22Rv1 (cell line): ENCODE measurements around the gene TNS1.

Source experiments
- H3K27ac ChIP-seq: fragments of 450-650 bp; 2 replicates; pipeline ENCODE4 v1.5.1; 2017
- ZFX ChIP-seq: fragments of 450-650 bp; IDR thresholded peaks from 2 replicates; pipeline ENCODE4 v1.6.1; 2017; ENCODE audit warnings: antibody characterized with exemption, borderline replicate concordance
- TF ChIP-seq, protein P1 (sequence below): fragments of 450-650 bp; IDR thresholded peaks from 2 replicates; pipeline ENCODE4 v1.5.1; 2017; ENCODE audit warnings: mild to moderate bottlenecking

TNS1 gene

DNA sequence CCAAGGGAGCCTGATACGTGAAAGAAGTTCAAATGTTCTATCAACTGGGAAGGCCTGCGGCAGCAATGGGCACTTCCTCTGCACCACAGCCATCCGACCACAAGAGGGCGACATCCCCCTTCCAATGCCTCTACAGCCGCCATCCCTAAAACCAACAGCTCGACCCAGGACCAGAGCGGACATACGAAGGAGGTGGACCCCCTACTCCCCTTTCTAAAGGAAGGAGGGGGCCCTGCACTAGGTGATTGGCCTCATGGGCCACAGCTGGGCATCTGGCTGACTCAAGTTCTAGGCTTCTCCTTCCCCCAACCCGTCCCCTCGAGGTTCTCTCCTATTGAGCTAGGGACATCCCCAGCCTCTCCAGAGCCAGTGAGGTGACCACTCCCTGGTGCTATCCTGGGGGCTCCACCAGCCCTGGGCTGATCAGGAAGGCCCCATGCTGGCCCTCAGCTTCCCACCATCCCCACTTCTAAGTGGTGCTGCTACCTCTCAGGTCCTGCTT, 217.2 kb downstream of the TNS1 start:
- no peak overlapping the region for H3K27ac ChIP-seq
- TF ChIP-seq ZFX = no peak
- TF ChIP-seq, protein P1, sequence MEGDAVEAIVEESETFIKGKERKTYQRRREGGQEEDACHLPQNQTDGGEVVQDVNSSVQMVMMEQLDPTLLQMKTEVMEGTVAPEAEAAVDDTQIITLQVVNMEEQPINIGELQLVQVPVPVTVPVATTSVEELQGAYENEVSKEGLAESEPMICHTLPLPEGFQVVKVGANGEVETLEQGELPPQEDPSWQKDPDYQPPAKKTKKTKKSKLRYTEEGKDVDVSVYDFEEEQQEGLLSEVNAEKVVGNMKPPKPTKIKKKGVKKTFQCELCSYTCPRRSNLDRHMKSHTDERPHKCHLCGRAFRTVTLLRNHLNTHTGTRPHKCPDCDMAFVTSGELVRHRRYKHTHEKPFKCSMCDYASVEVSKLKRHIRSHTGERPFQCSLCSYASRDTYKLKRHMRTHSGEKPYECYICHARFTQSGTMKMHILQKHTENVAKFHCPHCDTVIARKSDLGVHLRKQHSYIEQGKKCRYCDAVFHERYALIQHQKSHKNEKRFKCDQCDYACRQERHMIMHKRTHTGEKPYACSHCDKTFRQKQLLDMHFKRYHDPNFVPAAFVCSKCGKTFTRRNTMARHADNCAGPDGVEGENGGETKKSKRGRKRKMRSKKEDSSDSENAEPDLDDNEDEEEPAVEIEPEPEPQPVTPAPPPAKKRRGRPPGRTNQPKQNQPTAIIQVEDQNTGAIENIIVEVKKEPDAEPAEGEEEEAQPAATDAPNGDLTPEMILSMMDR = peak; percentile 90

DNA sequence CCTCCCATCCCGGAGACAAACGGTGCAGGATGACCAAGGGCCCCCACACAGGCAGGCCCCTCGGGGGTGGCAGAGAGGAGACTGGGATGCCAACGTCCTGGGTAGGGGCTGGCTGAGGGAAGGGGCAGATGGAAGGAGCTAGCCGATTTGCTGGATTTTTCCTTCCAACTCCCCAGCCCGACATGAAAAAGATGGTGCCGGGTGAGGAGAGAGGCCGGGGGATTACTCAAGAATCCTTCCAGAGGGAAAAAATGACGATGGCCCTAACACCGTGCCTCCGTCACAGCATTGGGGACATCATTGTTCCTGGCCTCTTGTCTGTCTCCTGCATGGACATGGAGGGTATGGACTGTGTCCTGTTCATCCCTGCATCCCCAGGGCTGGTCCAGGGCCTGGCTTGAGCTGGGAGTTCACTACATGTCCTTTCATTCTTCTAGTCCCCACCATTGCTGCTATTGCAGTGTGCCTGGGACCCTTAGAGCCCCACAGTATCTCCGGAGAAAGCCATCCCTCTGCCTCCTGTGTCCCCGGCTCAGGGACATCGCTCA, 217.7 kb downstream of the TNS1 start:
- TF ChIP-seq ZFX = no peak
- TF ChIP-seq, protein P1 = no peak
- H3K27ac ChIP-seq = no peak overlapping the region

DNA sequence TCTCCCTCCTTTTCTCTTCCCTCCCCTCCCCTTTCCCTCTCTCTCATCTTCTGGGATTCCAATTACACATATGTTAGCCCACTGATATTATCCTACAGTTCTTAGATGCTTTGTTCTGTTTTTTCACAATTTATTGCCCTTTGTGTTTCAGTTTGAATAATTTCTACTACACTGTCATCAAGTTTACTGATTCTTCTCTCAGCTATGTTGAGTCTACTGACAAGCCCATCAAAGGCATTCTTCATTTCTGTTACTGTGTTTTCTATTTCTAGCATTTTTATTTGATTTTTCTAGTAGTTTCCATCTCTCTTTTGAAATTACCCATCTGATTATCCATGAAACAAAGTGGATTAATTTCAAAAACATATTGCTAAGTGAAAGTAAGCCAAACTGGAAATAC, 219.6 kb downstream of the TNS1 start:
- no peak overlapping the region for H3K27ac ChIP-seq
- TF ChIP-seq, protein P1 = no peak
- no peak for TF ChIP-seq ZFX

DNA sequence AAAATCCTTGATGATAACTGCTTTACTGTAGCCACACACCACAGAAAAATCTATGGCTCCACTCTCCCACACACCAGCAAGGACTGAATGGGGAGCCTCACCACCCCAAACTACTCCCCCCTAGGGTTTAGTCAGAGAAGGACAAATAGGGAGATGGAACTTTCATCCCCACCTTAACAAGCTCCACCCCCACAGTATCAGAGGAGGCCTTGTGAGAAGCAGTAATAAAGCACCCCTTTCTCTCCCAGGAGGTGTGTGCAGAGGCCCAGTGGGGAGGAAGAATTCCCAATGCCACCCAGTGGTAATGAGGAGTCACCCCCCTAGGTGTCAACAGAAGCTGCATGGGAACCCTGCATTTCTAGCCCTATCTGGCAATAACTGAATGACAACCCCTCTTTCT, 224.9 kb downstream of the TNS1 start:
- TF ChIP-seq, protein P1 = no peak
- TF ChIP-seq ZFX = no peak
- no peak overlapping the region for H3K27ac ChIP-seq

DNA sequence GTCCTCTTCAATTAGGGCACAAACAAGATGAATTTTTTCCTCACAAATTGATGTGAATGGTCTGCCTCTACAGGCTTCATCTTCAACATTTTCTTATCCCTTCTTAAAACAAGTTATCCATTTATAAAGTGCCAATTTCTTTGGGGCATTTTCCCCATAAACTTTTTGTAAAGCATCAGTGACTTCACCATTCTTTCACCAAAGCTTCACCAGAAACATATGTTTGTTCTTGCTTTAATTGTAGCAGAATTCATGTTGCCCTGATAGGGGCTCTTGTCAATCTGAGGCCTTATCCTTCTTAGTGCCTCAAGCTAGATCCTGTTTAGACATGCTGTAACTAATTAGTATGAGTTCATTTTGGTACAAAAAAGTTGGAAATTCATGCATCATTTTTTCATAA, 226.2 kb downstream of the TNS1 start:
- H3K27ac ChIP-seq = no peak overlapping the region

DNA sequence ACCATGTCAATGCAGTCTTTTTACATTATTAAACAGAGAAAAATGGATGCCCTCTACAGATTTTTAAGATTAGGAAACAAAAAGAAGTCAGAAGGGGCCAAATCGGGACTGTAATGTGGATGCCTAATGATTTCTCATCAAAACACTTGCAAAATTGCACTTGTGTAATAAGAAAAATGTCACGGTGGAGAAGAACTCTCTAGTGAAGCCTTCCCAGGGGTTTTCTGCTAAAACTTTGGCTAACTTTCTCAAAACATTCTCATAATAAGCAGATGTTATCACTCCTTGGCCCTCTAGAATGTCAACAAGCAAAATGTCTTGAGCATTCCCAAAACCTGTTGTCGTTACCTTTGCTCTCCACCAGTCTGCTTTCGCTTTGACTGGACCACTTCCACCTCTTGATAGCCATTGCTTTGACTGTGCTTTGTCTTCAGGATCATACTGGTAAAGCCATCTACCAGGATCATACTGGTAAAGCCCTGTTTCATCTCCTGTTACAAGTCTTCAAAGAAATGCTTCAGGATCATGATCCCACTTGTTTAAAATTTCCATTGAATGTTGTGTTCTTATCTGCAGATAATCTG, 226.8 kb downstream of the TNS1 start:
- no peak for TF ChIP-seq ZFX
- no peak overlapping the region for H3K27ac ChIP-seq

More for the DNA sequence above, 226.2 kb downstream of the TNS1 start:
- TF ChIP-seq ZFX = no peak
- TF ChIP-seq, protein P1 = no peak

DNA sequence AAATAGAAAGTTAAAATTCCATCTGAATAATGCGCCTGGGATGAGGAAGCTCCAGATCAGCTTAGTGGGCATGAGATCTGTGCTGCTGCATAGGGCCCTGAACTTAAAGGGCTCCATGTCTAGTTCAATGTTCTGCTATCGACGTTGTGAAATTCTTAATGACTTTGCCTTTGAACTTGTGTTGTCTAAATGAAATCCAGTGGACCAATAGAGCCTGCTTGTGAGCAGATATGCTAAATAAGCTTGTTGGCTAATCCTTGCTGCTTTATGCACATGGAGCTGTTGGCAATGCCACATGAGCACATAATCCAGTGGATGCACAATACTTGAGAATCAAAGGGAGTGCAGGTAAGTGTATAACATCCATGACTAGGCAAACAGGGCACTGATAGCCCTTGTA, 228.6 kb downstream of the TNS1 start:
- H3K27ac ChIP-seq = no peak overlapping the region
- TF ChIP-seq, protein P1 = no peak
- no peak for TF ChIP-seq ZFX
